GM12878 (cell line): ENCODE results near the gene MEF2C. TPM values are rescaled to one million over a fixed set of nuclear protein-coding genes. Genes with fewer than 3 reads are reported as not detected.

Source experiments
- BHLHE40 ChIP-seq, 2 experiments: fragments of 450-650 bp in 1 of 2; IDR thresholded peaks; 2 replicates each; pipeline ENCODE4 v1.6.1; 2011 to 2017; ENCODE audit warnings: low read depth in 2 of 2, borderline replicate concordance in 1 of 2, improper control_type of control experiment in 1 of 2, low read length in 1 of 2, mild to moderate bottlenecking in 1 of 2
- BRCA1 ChIP-seq: IDR thresholded peaks from 2 replicates; pipeline ENCODE4 v1.6.1; 2011; ENCODE audit warnings: low read depth, low read length, improper control_type of control experiment
- DPF2 ChIP-seq: fragments of 450-650 bp; IDR thresholded peaks from 2 replicates; pipeline ENCODE4 v1.6.1; 2017; ENCODE audit warnings: mild to moderate bottlenecking
- EP300 ChIP-seq, 2 experiments: fragments of 150-350 bp in 1 of 2; IDR thresholded peaks; 2 replicates each; pipeline ENCODE4 v1.6.1; 2011 to 2012; ENCODE audit warnings: low read depth in 2 of 2, low read length in 2 of 2, borderline replicate concordance in 1 of 2, improper control_type of control experiment in 1 of 2, inconsistent platforms in 1 of 2; ENCODE audit not compliant: control insufficient read depth in 1 of 2
- MEF2A ChIP-seq: IDR thresholded peaks from 2 replicates; pipeline ENCODE4 v1.6.1; 2011; ENCODE audit warnings: low read depth, mild to moderate bottlenecking, low read length, moderate library complexity; ENCODE audit not compliant: insufficient read depth
- NBN ChIP-seq: fragments of 450-650 bp; IDR thresholded peaks from 2 replicates; pipeline ENCODE4 v1.6.1; 2016
- NKRF ChIP-seq: fragments of 450-650 bp; conservative IDR thresholded peaks from 2 replicates; pipeline ENCODE4 v1.6.1; 2017; ENCODE audit warnings: mild to moderate bottlenecking, moderate library complexity
- PAX5 ChIP-seq: IDR thresholded peaks from 2 replicates; pipeline ENCODE4 v1.6.1; 2011; ENCODE audit warnings: low read depth, low read length, borderline replicate concordance
- PBX3 ChIP-seq: IDR thresholded peaks from 2 replicates; pipeline ENCODE4 v1.6.1; 2011; ENCODE audit warnings: mild to moderate bottlenecking, low read depth, low read length, moderate library complexity; ENCODE audit not compliant: insufficient replicate concordance
- POLR2AphosphoS2 ChIP-seq: IDR thresholded peaks from 2 replicates; pipeline ENCODE4 v1.6.1; 2011; ENCODE audit warnings: low read depth, mild to moderate bottlenecking, low read length, improper control_type of control experiment, moderate library complexity
- REST ChIP-seq: IDR thresholded peaks from 2 replicates; pipeline ENCODE4 v1.6.1; 2012; ENCODE audit warnings: mild to moderate bottlenecking, low read depth, low read length
- SMC3 ChIP-seq: IDR thresholded peaks from 2 replicates; pipeline ENCODE4 v1.6.1; 2011; ENCODE audit warnings: low read length, improper control_type of control experiment, borderline replicate concordance
- SREBF1 ChIP-seq: IDR thresholded peaks from 2 replicates; pipeline ENCODE4 v1.6.1; 2012; ENCODE audit warnings: mild to moderate bottlenecking, low read length
- ZBTB11 ChIP-seq: fragments of 450-650 bp; formaldehyde crosslinking; IDR thresholded peaks from 2 replicates; pipeline ENCODE4 v1.5.0; 2022; ENCODE audit warnings: mild to moderate bottlenecking, missing genetic modification characterization
- ZBTB4 ChIP-seq: fragments of 450-650 bp; formaldehyde crosslinking; IDR thresholded peaks from 2 replicates; pipeline ENCODE4 v1.4.0; 2022; ENCODE audit warnings: mild to moderate bottlenecking, moderate library complexity
- ZNF24 ChIP-seq: fragments of 450-650 bp; IDR thresholded peaks from 2 replicates; pipeline ENCODE4 v1.6.1; 2017; ENCODE audit warnings: antibody characterized with exemption, mild to moderate bottlenecking
- polyA plus RNA-seq, 11 experiments: library from polyadenylated mRNA; depleted of rRNA in 4 of 11; unstranded in 6 of 11; stranded (reverse) in 5 of 11; fragments of >200 nt; fragmentation: Nextera tagmentation in 4 of 11; fragmentation: Illumina TruSeq in 1 of 11; extraction: Ambion mirVana in 4 of 11; extraction: Trizol in 1 of 11; gene quantifications; 1 replicate in 1 of 11; 2 replicates in 10 of 11; pipeline versions ENCODE4 v1.2.1 to v1.2.3, GENCODE V29; 2011 to 2016; ENCODE audit warnings: inconsistent platforms in 2 of 11, missing spikeins in 2 of 11, low read depth in 1 of 11
- total RNA-seq, 4 experiments: library from RNA; depleted of rRNA in 3 of 4; stranded (reverse); fragments of >200 nt in 3 of 4; fragmentation: Illumina TruSeq in 1 of 4; extraction: Trizol in 1 of 4; gene quantifications; 2 replicates each; pipeline versions ENCODE4 v1.2.1 to v1.2.3, GENCODE V29; 2013 to 2021

MEF2C gene
- total and polyA plus RNA-seq, 10 of the 15 experiments (the other 5 are each of a cell fraction or from before 2014, with no cell fraction given) = 104 to 225 (median 180) TPM

GRCh38 chr5:88734191-88734640, 148.8 kb downstream of the MEF2C start (continued):
- no peak for TF ChIP-seq POLR2AphosphoS2
- TF ChIP-seq PBX3 = no peak
- peak; percentile 89 to 93 for TF ChIP-seq EP300 (IDR thresholded peaks at IDR 0.05; ENCODE audit: borderline replicate concordance in 1 of 2, control insufficient read depth in 1 of 2, low read depth in 2 of 2, low read length in 2 of 2)
- no peak for TF ChIP-seq NKRF
- no peak for TF ChIP-seq REST
- no peak for TF ChIP-seq BRCA1
- peak; percentile 48 to 55; a peak in 3 of 4 replicates for TF ChIP-seq BHLHE40 (IDR thresholded peaks at IDR 0.05; ENCODE audit: borderline replicate concordance in 1 of 2, low read depth in 2 of 2, low read length in 1 of 2)
- no peak for TF ChIP-seq ZBTB4 (CRISPR knock-in tag)
- TF ChIP-seq SMC3 = no peak; the same call in 1 of the 2 replicates
- TF ChIP-seq NBN = peak; percentile 86
- peak; percentile 92 for TF ChIP-seq PAX5
- no peak for TF ChIP-seq SREBF1
- peak; percentile 61; the same call in 1 of the 2 replicates for TF ChIP-seq ZNF24
- TF ChIP-seq ZBTB11 (CRISPR knock-in tag) = no peak
- peak; percentile 75 for TF ChIP-seq DPF2
- peak; percentile 80; the same call in 1 of the 2 replicates for TF ChIP-seq MEF2A
